ENCODE measurements around the gene CCDC92B.

Gene CCDC92B

GRCh38 chr17:2751491-2751890 is 2.0 kb upstream of the CCDC92B start:
- Histone ChIP-seq H3K79me2 (ENCODE audit: insufficient read depth, low read length) (no peaks in the 10 kb centered on the region), H3K9me2 (ENCODE audit: low read depth, low read length) (no peaks in the 10 kb centered on the region), H3F3A (ENCODE audit: insufficient read depth, low read length) (no peaks in the 10 kb centered on the region), H3K36me3 (ENCODE audit: insufficient read depth, low read length) (no peaks in the 10 kb centered on the region), H3K4me2 (ENCODE audit: low read length) (no peak overlapping the region), H3K9ac (ENCODE audit: low read length) (no peak overlapping the region), H2AFZ (ENCODE audit: low read length) (no peak overlapping the region), H3K9me3 (ENCODE audit: low read length) (no peaks in the 10 kb centered on the region), H4K20me1 (ENCODE audit: insufficient read depth, low read length) (no peaks in the 10 kb centered on the region), H3K27me3 (ENCODE audit: insufficient read depth, low read length) (no peaks in the 10 kb centered on the region), H3K4me1 (ENCODE audit: insufficient read depth, low read length, severe bottlenecking) (no peaks in the 10 kb centered on the region), H3K4me3 (ENCODE audit: low read depth, low read length, poor library complexity, severe bottlenecking) (no peak overlapping the region), H3K27ac (ENCODE audit: low read depth, low read length, poor library complexity, severe bottlenecking) (no peak overlapping the region)
- TF ChIP-seq CTCF (IDR thresholded peaks at IDR 0.05; ENCODE audit: low read length) = no peak
- TF ChIP-seq EZH2 (IDR thresholded peaks at IDR 0.05; ENCODE audit: borderline replicate concordance, low read length) = no peak

GRCh38 chr17:2750721-2751120 is 1.3 kb upstream of the CCDC92B start:
- no peak overlapping the region for H3K9ac ChIP-seq (ENCODE audit: low read length)
- no peaks in the 10 kb centered on the region for H3K79me2 ChIP-seq (ENCODE audit: insufficient read depth, low read length)
- no peaks in the 10 kb centered on the region for H3K9me2 ChIP-seq (ENCODE audit: low read depth, low read length)
- no peaks in the 10 kb centered on the region for H3K4me1 ChIP-seq (ENCODE audit: insufficient read depth, low read length, severe bottlenecking)
- no peak overlapping the region for H3K27ac ChIP-seq (ENCODE audit: low read depth, low read length, poor library complexity, severe bottlenecking)
- TF ChIP-seq EZH2 (IDR thresholded peaks at IDR 0.05; ENCODE audit: borderline replicate concordance, low read length) = no peak
- no peak for TF ChIP-seq CTCF (IDR thresholded peaks at IDR 0.05; ENCODE audit: low read length)
- no peak overlapping the region for H2AFZ ChIP-seq (ENCODE audit: low read length)
- no peaks in the 10 kb centered on the region for H3F3A ChIP-seq (ENCODE audit: insufficient read depth, low read length)
- H3K9me3 ChIP-seq (ENCODE audit: low read length) = no peaks in the 10 kb centered on the region
- no peaks in the 10 kb centered on the region for H4K20me1 ChIP-seq (ENCODE audit: insufficient read depth, low read length)
- H3K27me3 ChIP-seq (ENCODE audit: insufficient read depth, low read length) = no peaks in the 10 kb centered on the region
- no peak overlapping the region for H3K4me3 ChIP-seq (ENCODE audit: low read depth, low read length, poor library complexity, severe bottlenecking)
- H3K36me3 ChIP-seq (ENCODE audit: insufficient read depth, low read length) = no peaks in the 10 kb centered on the region
- no peak overlapping the region for H3K4me2 ChIP-seq (ENCODE audit: low read length)

- TF ChIP-seq CTCF (IDR thresholded peaks at IDR 0.05; ENCODE audit: low read length) (no peak), EZH2 (IDR thresholded peaks at IDR 0.05; ENCODE audit: borderline replicate concordance, low read length) (no peak)
- Histone ChIP-seq H3K4me1 (ENCODE audit: insufficient read depth, low read length, severe bottlenecking) (no peaks in the 10 kb centered on the region), H3K79me2 (ENCODE audit: insufficient read depth, low read length) (no peaks in the 10 kb centered on the region), H3F3A (ENCODE audit: insufficient read depth, low read length) (no peaks in the 10 kb centered on the region), H3K4me3 (ENCODE audit: low read depth, low read length, poor library complexity, severe bottlenecking) (no peak overlapping the region), H3K9ac (ENCODE audit: low read length) (no peak overlapping the region), H3K36me3 (ENCODE audit: insufficient read depth, low read length) (no peaks in the 10 kb centered on the region), H3K4me2 (ENCODE audit: low read length) (no peak overlapping the region), H3K27ac (ENCODE audit: low read depth, low read length, poor library complexity, severe bottlenecking) (no peak overlapping the region), H3K9me3 (ENCODE audit: low read length) (no peaks in the 10 kb centered on the region), H4K20me1 (ENCODE audit: insufficient read depth, low read length) (no peaks in the 10 kb centered on the region), H2AFZ (ENCODE audit: low read length) (no peak overlapping the region), H3K9me2 (ENCODE audit: low read depth, low read length) (no peaks in the 10 kb centered on the region), H3K27me3 (ENCODE audit: insufficient read depth, low read length) (no peaks in the 10 kb centered on the region)
These were observed 331 bp upstream of the CCDC92B start for GRCh38 chr17:2749784-2750181.
